GM10266 (cell line): ENCODE data around the gene HLA-DQB1.

Source experiments
- DNase-seq: peaks from one replicate; pipeline ENCODE4 v3.0.0; 2012; ENCODE audit errors: extremely low spot score
- CTCF ChIP-seq: IDR thresholded peaks from 2 replicates; pipeline ENCODE4 v1.5.1; 2012; ENCODE audit warnings: mild to moderate bottlenecking, low read depth; ENCODE audit not compliant: control insufficient read depth, insufficient read depth; ENCODE audit errors: missing control alignments

The HLA-DQB1 gene

GRCh38 chr6:32617751-32618150, 48.7 kb downstream of the HLA-DQB1 start:
- no peak for TF ChIP-seq CTCF
- no peak for DNase-seq

GRCh38 chr6:32615885-32616532, 50.4 kb downstream of the HLA-DQB1 start:
- no peak for DNase-seq
- TF ChIP-seq CTCF: no peak

- no peak for TF ChIP-seq CTCF
- no peak for DNase-seq
These were observed 51.9 kb downstream of the HLA-DQB1 start for GRCh38 chr6:32614366-32615081.

- TF ChIP-seq CTCF: no peak
These were observed 53.0 kb downstream of the HLA-DQB1 start for GRCh38 chr6:32613475-32613874.

GRCh38 chr6:32610682-32611296, 55.7 kb downstream of the HLA-DQB1 start:
- no peak for TF ChIP-seq CTCF
- no peak for DNase-seq

More at GRCh38 chr6:32613475-32613874, 53.0 kb downstream of the HLA-DQB1 start:
- no peak for DNase-seq

- DNase-seq: peak; percentile 31
- TF ChIP-seq CTCF: no peak
These were observed 56.5 kb downstream of the HLA-DQB1 start for GRCh38 chr6:32609731-32610640.
